ENCODE data around the gene BGN.

BGN gene

GRCh38 chrX:153478746-153479145, 16.0 kb upstream of the BGN start:
- peaks cover 9% of the 10 kb centered on the region for H3K9me3 Mint-ChIP-seq
- H3K36me3 Mint-ChIP-seq (ENCODE audit: low read depth), result no peaks in the 10 kb centered on the region
- H3K4me3 Mint-ChIP-seq, result no peak overlapping the region
- H3K27me3 Mint-ChIP-seq (ENCODE audit: low read depth), result no peaks in the 10 kb centered on the region
- TF ChIP-seq CTCF (IDR thresholded peaks at IDR 0.05; ENCODE audit: unreplicated experiment in 3 of 3), result no peak
- H3K27ac Mint-ChIP-seq, result peak overlapping the region in 2 of 3 experiments; percentile 51 to 86
- H3K4me1 Mint-ChIP-seq, result peaks cover 11% of the 10 kb centered on the region

GRCh38 chrX:153481043-153481442, 13.7 kb upstream of the BGN start:
- Mint-ChIP-seq H3K9me3 (peaks cover 2% of the 10 kb centered on the region), H3K27me3 (ENCODE audit: low read depth) (no peaks in the 10 kb centered on the region), H3K27ac (no peak overlapping the region), H3K4me3 (no peak overlapping the region), H3K36me3 (ENCODE audit: low read depth) (no peaks in the 10 kb centered on the region), H3K4me1 (peaks cover 9% of the 10 kb centered on the region)
- TF ChIP-seq CTCF (IDR thresholded peaks at IDR 0.05; ENCODE audit: unreplicated experiment in 3 of 3), result no peak

- Mint-ChIP-seq H3K4me3 (no peak overlapping the region), H3K27ac (peak overlapping the region in 1 of 3 experiments; percentile 42), H3K27me3 (ENCODE audit: low read depth) (no peaks in the 10 kb centered on the region), H3K36me3 (ENCODE audit: low read depth) (no peaks in the 10 kb centered on the region), H3K9me3 (no peaks in the 10 kb centered on the region), H3K4me1 (peaks cover 5% of the 10 kb centered on the region)
- no peak for TF ChIP-seq CTCF (IDR thresholded peaks at IDR 0.05; ENCODE audit: unreplicated experiment in 3 of 3)
Observed at GRCh38 chrX:153482376-153483015, 12.3 kb upstream of the BGN start.

- no peak for TF ChIP-seq CTCF (IDR thresholded peaks at IDR 0.05; ENCODE audit: unreplicated experiment in 3 of 3)
- Mint-ChIP-seq H3K4me3 (no peak overlapping the region), H3K36me3 (ENCODE audit: low read depth) (no peaks in the 10 kb centered on the region), H3K4me1 (peaks cover 5% of the 10 kb centered on the region), H3K27me3 (ENCODE audit: low read depth) (no peaks in the 10 kb centered on the region), H3K27ac (peak overlapping the region in 2 of 3 experiments; percentile 59 to 68), H3K9me3 (no peaks in the 10 kb centered on the region)
Observed at GRCh38 chrX:153485396-153486080, 9.2 kb upstream of the BGN start.

GRCh38 chrX:153486171-153486570, 8.6 kb upstream of the BGN start:
- no peak overlapping the region for H3K4me3 Mint-ChIP-seq
- H3K36me3 Mint-ChIP-seq (ENCODE audit: low read depth), result no peaks in the 10 kb centered on the region
- no peaks in the 10 kb centered on the region for H3K27me3 Mint-ChIP-seq (ENCODE audit: low read depth)
- H3K27ac Mint-ChIP-seq, result peak overlapping the region in 2 of 3 experiments; percentile 68 to 72
- peaks cover 5% of the 10 kb centered on the region for H3K4me1 Mint-ChIP-seq
- H3K9me3 Mint-ChIP-seq, result no peaks in the 10 kb centered on the region
- no peak for TF ChIP-seq CTCF (IDR thresholded peaks at IDR 0.05; ENCODE audit: unreplicated experiment in 3 of 3)

All from nephron (organoid).